ENCODE results near the gene MOGAT3.
A peak's percentile ranks its signal among the peaks of the same experiment; 100 is the strongest.

The MOGAT3 gene

DNA sequence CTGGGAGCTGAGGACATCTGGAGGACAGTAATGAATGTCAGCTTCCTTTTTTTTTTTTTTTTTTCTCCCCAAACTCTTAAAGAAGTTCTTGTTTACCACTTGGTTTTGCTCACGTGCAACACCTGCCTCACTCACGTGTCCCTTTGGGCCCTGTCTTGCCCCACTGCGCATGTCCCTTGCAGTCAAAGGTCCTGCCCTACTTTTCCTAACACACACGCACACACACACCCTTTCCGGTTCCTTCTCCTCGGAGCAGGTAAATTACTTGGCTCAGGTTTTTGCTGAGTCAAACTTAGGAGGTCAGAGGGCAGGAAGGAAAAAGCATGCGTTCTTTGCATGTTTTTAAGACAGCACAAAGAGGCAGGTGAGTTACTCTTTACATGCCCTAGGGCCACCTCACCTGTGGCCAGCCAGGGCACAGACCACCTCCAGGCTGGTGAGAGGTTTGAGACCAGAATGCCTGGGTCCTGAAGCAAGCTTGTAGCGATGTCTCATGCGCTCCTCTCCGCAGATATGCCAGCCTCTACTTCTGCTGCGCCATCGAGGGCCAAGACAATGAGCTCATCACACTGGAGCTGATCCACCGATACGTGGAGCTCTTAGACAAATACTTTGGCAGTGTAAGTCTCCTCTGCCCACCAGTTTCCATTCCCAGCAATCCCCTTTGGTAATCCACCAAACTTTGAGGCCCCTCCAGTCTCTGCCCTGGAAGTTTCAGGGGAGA is 43.8 kb downstream of the MOGAT3 start:
- no peak overlapping the region for H3K4me3 ChIP-seq (ENCODE audit: low read length)

DNA sequence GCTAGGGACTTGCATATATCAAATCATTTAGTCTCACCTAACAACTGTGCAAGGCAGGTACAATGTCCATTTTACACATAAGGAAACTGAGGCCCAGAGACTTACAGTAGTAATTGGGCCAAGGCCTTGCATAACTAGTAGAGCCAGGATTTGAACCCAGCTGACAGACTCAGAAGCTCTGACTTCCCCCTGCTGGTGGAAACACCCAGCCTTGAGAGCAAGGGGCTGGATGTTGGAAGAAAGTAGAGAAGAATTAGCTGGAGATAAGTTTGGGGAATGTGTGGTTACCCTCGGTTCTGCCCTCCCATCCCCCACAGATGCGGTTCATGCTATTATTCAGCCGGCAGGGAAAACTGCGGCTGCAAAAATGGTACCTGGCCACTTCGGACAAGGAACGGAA is 44.6 kb downstream of the MOGAT3 start:
- TF ChIP-seq CTCF (IDR thresholded peaks at IDR 0.05; ENCODE audit: insufficient read depth, low read depth, low read length, missing control alignments) = no peak
- no peak for DNase-seq (ENCODE audit: low read depth)
- H3K4me3 ChIP-seq (ENCODE audit: low read length) = no peak overlapping the region

More for the DNA sequence above, 43.8 kb downstream of the MOGAT3 start:
- no peak for TF ChIP-seq CTCF (IDR thresholded peaks at IDR 0.05; ENCODE audit: insufficient read depth, low read depth, low read length, missing control alignments)
- peak; percentile 74 for DNase-seq (ENCODE audit: low read depth)

DNA sequence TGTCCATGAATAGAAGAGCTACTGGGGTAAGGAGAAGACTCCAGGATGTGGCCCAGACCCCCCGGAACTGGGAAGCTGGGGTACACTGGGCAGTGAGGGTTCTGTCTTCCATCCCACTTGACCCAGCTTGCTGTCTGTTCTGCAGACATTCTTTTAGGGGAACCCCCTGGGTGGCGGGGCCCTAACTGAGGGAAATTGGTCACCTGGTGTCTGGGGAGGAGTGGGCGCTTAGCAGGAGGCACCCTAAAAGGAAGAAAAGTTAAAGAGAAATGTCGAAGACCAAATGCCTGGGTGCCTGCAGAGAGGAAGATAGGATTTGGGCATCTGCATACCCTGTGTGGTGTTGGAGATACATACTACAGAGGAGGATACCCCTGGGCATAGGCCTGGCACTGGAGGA is 45.5 kb downstream of the MOGAT3 start:
- no peak for DNase-seq (ENCODE audit: low read depth)
- peak overlapping the region; percentile 89 for H3K4me3 ChIP-seq (ENCODE audit: low read length)
- no peak for TF ChIP-seq CTCF (IDR thresholded peaks at IDR 0.05; ENCODE audit: insufficient read depth, low read depth, low read length, missing control alignments)

DNA sequence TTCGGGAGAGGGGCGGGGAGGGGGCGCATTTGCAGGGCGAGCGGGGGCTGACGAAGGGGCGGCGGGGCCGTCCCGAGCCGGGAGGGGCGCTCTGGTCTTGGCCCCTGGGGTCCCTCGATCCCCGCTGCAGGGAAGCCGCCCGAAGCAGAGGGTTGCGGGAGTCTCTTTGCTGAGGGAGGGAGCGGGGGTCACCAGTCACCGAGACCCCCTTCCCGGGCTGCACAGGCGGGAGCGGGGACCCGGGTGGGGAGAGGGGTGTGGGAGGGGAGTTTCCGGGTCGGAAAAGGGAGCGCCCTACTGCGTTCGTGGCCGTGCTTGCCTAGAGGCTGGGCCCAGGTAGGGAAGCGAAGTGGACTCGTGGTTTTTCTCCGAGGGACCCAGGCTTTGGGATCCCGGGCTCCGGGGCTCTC is 46.1 kb downstream of the MOGAT3 start:
- H3K4me3 ChIP-seq (ENCODE audit: low read length) = peak overlapping the region; percentile 89
- no peak for TF ChIP-seq CTCF (IDR thresholded peaks at IDR 0.05; ENCODE audit: insufficient read depth, low read depth, low read length, missing control alignments)
- DNase-seq (ENCODE audit: low read depth) = no peak

DNA sequence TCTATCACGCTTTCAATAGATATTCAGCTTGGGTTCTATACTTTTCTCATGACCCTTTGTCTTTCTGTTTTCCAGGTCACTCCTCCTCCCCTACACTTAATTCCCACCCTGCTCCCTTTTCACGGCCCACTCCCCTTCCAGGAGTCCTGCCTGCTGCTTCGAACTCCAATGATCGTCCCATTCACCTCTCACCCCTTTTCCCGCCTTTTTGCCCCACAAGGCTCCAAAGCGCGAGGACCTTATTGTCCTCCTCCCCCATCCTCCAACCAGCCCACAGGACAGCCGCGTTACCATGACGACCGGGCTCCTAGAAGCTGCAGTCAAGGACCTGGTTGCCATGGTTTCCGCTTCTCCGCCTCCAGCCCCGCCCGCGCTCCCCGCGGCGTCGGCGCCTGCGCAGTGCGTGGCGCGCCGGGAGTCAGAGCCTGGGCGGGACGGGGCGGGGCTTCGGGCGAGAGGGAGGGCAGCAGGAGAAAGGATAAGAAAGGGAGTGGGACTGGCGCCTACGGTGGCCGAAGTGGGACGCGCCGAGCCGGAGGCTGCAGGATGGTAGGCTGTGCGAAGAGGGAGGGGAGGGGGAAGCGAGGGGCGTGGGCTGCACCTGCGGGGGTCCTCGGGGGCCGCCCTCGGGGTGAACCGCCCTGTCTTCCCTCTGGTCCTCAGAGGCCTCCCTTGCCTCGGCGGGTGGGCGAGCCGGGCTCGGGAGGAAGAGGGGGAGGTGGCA is 46.7 kb downstream of the MOGAT3 start, which contains the start of gene AP1S1:
TSS of gene AP1S1 (plus strand) at position 508 of the 724 bp plus-strand sequence. CDS start at position 547, 39 bp downstream.
- peak; percentile 92 for DNase-seq (ENCODE audit: low read depth)
- no peak for TF ChIP-seq CTCF (IDR thresholded peaks at IDR 0.05; ENCODE audit: insufficient read depth, low read depth, low read length, missing control alignments)
- peak within 1 kb of the TSS; percentile 89 for H3K4me3 ChIP-seq (ENCODE audit: low read length)

GRCh38 chr7:101151908-101152651 is 48.8 kb downstream of the MOGAT3 start:
- no peak for TF ChIP-seq CTCF (IDR thresholded peaks at IDR 0.05; ENCODE audit: insufficient read depth, low read depth, low read length, missing control alignments)
- DNase-seq (ENCODE audit: low read depth) = no peak
- no peak overlapping the region for H3K4me3 ChIP-seq (ENCODE audit: low read length)
